ENCODE measurements around the gene BRICD5. TPM values are rescaled to one million over a fixed set of nuclear protein-coding genes. Genes with fewer than 3 reads are reported as not detected.
"Not testable (repeated sequence)": the region's sequence is repeated elsewhere in the genome, so short reads cannot be mapped to it uniquely, and the experiment has no call there.

Gene BRICD5
- total RNA-seq, 1 donor = 2.4 TPM

- DNase-seq (ENCODE audit: low read depth) = no peak
- TF ChIP-seq CTCF (IDR thresholded peaks at IDR 0.05; ENCODE audit: insufficient read depth, low read length) = no peak
- no peak overlapping the region for H3K4me3 ChIP-seq (ENCODE audit: low read depth, low read length)
Measured at GRCh38 chr16:2243031-2243528, 32.4 kb upstream of the BRICD5 start.

GRCh38 chr16:2242598-2242997 lies 31.9 kb upstream of the BRICD5 start:
- DNase-seq (ENCODE audit: low read depth) = no peak
- TF ChIP-seq CTCF (IDR thresholded peaks at IDR 0.05; ENCODE audit: insufficient read depth, low read length) = no peak
- H3K4me3 ChIP-seq (ENCODE audit: low read depth, low read length) = no peak overlapping the region

- DNase-seq (ENCODE audit: low read depth); H3K4me3 ChIP-seq (ENCODE audit: low read depth, low read length): not testable (repeated sequence)
Measured at GRCh38 chr16:2240331-2240730, 29.7 kb upstream of the BRICD5 start.

- DNase-seq (ENCODE audit: low read depth) = peak; percentile 10
- H3K4me3 ChIP-seq (ENCODE audit: low read depth, low read length) = no peak overlapping the region
- TF ChIP-seq CTCF (IDR thresholded peaks at IDR 0.05; ENCODE audit: insufficient read depth, low read length) = no peak
Measured at GRCh38 chr16:2238838-2239675, 28.4 kb upstream of the BRICD5 start.

GRCh38 chr16:2238150-2238837 lies 27.6 kb upstream of the BRICD5 start:
- DNase-seq (ENCODE audit: low read depth) = no peak
- H3K4me3 ChIP-seq (ENCODE audit: low read depth, low read length) = no peak overlapping the region
- no peak for TF ChIP-seq CTCF (IDR thresholded peaks at IDR 0.05; ENCODE audit: insufficient read depth, low read length)

- no peak for TF ChIP-seq CTCF (IDR thresholded peaks at IDR 0.05; ENCODE audit: insufficient read depth, low read length)
- DNase-seq (ENCODE audit: low read depth) = no peak
- H3K4me3 ChIP-seq (ENCODE audit: low read depth, low read length) = no peak overlapping the region
Measured at GRCh38 chr16:2237493-2238149, 27.0 kb upstream of the BRICD5 start.

- peak overlapping the region; percentile 44 for H3K4me3 ChIP-seq (ENCODE audit: low read depth, low read length)
- DNase-seq (ENCODE audit: low read depth) = no peak
- TF ChIP-seq CTCF (IDR thresholded peaks at IDR 0.05; ENCODE audit: insufficient read depth, low read length) = no peak
Measured at GRCh38 chr16:2237102-2237482, 26.4 kb upstream of the BRICD5 start.
